Stomach (tissue), 4 donors: Measurements from ENCODE around the gene RBMS3.

Experiments
- EP300 ChIP-seq: sonication (generic); formaldehyde crosslinking; IDR thresholded peaks from one replicate; pipeline ENCODE4 v1.6.1; 2017; ENCODE audit warnings: antibody characterized with exemption
- POLR2A ChIP-seq, 4 donors: fragments of 450-650 bp; IDR thresholded peaks; one replicate each; pipeline ENCODE4 v1.6.1; 2016; ENCODE audit warnings: antibody characterized with exemption in 4 of 4, control low read depth in 2 of 4, mild to moderate bottlenecking in 1 of 4, moderate library complexity in 1 of 4
- POLR2AphosphoS5 ChIP-seq, 3 donors: sonication (generic); formaldehyde crosslinking; IDR thresholded peaks; one replicate each; pipeline ENCODE4 v1.6.1; 2016; ENCODE audit warnings: antibody characterized with exemption in 3 of 3
- TF ChIP-seq, protein P1 (sequence below), 7 experiments: fragments of 450-650 bp in 4 of 7; fragments of 200-600 bp in 3 of 7; sonication (generic) in 3 of 7; IDR thresholded peaks; one replicate each; pipeline ENCODE4 v1.5.1; 2016 to 2019; ENCODE audit warnings: antibody characterized with exemption in 7 of 7, control low read depth in 2 of 7, mild to moderate bottlenecking in 1 of 7

DNA sequence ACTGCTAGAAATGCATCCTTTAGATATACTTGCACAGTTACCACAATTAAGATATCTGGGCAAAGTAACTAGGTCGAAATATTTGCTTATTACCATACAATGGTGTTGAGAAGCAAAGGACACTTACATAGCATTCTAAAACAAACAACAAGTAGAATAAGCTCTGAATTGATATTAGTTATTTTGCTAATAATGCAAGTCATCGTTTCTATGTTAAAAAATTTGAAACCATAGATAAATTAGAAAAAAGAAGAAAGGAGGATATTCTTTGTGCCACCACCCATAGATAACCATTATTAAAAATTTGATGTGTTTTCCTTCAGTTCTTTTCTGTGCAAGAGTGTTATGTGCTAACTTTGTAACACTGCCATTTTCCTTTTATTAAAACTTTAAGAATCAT lies 435.3 kb downstream of the RBMS3 start:
- TF ChIP-seq, protein P1, sequence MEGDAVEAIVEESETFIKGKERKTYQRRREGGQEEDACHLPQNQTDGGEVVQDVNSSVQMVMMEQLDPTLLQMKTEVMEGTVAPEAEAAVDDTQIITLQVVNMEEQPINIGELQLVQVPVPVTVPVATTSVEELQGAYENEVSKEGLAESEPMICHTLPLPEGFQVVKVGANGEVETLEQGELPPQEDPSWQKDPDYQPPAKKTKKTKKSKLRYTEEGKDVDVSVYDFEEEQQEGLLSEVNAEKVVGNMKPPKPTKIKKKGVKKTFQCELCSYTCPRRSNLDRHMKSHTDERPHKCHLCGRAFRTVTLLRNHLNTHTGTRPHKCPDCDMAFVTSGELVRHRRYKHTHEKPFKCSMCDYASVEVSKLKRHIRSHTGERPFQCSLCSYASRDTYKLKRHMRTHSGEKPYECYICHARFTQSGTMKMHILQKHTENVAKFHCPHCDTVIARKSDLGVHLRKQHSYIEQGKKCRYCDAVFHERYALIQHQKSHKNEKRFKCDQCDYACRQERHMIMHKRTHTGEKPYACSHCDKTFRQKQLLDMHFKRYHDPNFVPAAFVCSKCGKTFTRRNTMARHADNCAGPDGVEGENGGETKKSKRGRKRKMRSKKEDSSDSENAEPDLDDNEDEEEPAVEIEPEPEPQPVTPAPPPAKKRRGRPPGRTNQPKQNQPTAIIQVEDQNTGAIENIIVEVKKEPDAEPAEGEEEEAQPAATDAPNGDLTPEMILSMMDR (IDR thresholded peaks at IDR 0.05): no peak
- TF ChIP-seq POLR2AphosphoS5 (IDR thresholded peaks at IDR 0.05) (no peak), EP300 (no peak), POLR2A (IDR thresholded peaks at IDR 0.05) (no peak)
